ENCODE measurements around the gene ZNF605. TPM values are rescaled to one million over a fixed set of nuclear protein-coding genes. Genes with fewer than 3 reads are reported as not detected.
"Not testable (repeated sequence)": the region's sequence is repeated elsewhere in the genome, so short reads cannot be mapped to it uniquely, and the experiment has no call there.

ZNF605 gene
- total and polyA plus RNA-seq, 12 donors, result 2.7 to 16.3 (median 8.1) TPM

DNA sequence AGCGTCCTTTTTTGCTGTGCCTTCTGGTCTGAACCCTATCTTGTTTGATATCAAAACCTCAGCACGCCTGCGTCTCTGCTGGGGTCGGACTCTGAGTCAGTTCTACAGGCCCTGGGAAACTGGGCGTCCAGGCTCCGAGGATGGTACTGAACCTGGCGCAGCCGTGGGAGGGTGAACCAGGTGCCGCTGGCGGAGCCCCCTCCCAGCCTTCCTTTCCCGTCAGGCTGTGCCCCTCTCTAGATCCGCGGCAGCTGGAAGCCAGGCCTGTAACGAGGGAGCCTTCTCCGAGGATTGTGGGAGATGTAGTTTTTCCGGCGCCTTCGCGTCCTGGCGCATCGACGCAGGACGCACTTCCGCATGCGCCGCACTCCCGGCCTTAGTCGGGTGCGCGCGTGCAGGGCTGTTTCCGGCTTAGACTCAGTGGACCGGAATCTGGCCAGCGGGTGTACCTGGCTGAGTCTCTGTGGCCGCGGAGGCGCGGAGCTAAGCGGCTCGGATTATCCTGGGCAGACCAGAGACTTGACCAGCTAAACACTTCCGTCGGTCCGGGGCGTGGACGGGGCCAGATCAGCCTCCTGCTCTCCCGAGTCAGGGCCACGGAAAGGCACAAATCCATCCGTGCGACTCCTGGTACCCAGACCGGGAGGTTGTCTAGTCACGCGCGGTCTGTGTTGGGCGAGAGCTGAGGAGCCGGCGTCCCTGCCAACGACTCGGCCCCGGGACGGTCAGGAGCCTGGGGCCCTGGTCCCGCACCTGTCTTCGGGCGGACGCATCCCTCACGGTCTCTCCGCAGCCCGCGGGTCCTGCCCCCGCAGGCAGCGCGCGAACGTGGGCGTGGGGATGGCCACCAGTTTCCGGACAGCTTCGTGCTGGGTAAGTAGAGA lies 30.1 kb upstream of the ZNF605 start, which contains the start of gene ZNF26:
Gene ZNF26 (plus strand): TSS at position 367 of the 884 bp plus-strand sequence. CDS start 474 bp downstream, at position 841.
- TF ChIP-seq POLR2A (IDR thresholded peaks at IDR 0.05), result peak; percentile 30 to 67
- TF ChIP-seq, protein P1, sequence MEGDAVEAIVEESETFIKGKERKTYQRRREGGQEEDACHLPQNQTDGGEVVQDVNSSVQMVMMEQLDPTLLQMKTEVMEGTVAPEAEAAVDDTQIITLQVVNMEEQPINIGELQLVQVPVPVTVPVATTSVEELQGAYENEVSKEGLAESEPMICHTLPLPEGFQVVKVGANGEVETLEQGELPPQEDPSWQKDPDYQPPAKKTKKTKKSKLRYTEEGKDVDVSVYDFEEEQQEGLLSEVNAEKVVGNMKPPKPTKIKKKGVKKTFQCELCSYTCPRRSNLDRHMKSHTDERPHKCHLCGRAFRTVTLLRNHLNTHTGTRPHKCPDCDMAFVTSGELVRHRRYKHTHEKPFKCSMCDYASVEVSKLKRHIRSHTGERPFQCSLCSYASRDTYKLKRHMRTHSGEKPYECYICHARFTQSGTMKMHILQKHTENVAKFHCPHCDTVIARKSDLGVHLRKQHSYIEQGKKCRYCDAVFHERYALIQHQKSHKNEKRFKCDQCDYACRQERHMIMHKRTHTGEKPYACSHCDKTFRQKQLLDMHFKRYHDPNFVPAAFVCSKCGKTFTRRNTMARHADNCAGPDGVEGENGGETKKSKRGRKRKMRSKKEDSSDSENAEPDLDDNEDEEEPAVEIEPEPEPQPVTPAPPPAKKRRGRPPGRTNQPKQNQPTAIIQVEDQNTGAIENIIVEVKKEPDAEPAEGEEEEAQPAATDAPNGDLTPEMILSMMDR (IDR thresholded peaks at IDR 0.05), result no peak
- Histone ChIP-seq H3K27me3 (no peaks in the 10 kb centered on the region), H3K36me3 (replicated peaks in 1 of 2) (no peaks in the 10 kb centered on the region), H3K9me3 (replicated peaks in 1 of 3) (peaks cover 0 to 5% (median 2%) of the 10 kb centered on the region in 3 donors), H3K27ac (peak within 1 kb of the TSS; percentile 62 to 86 (median 67)), H3K4me1 (replicated peaks in 1 of 2) (peaks cover 4 to 10% of the 10 kb centered on the region in 2 donors), H3K4me3 (peak within 1 kb of the TSS; percentile 49 to 94 (median 85))
- WGBS, 4 donors, result 0 to 2% (median 0%) methylated on average over 18 to 76 of the region's 76 CpGs
- DNase-seq, result peak; percentile 89 to 95 (median 92)
- intact Hi-C loops (cut with DNase I), result no loop called here

- H3K27me3 ChIP-seq; H3K9me3 ChIP-seq (replicated peaks in 1 of 3); intact Hi-C loops (cut with DNase I); H3K36me3 ChIP-seq (replicated peaks in 1 of 2); H3K4me3 ChIP-seq; H3K4me1 ChIP-seq (replicated peaks in 1 of 2); H3K27ac ChIP-seq: not testable (repeated sequence)
- TF ChIP-seq, protein P1 (IDR thresholded peaks at IDR 0.05), result peak in 4 of 6 experiments; percentile 4 to 33 (median 18)
- peak in 5 of 7 donors; percentile 13 to 67 (median 55) for DNase-seq
- WGBS, 4 donors, result 26 to 59% (median 32%) methylated on average over 12 to 13 of the region's 13 CpGs
Observed at GRCh38 chr12:132976870-132977269, 20.8 kb upstream of the ZNF605 start.

GRCh38 chr12:132972374-132972773 lies 16.3 kb upstream of the ZNF605 start:
- Histone ChIP-seq H3K4me1 (replicated peaks in 1 of 2) (no peaks in the 10 kb centered on the region), H3K9me3 (replicated peaks in 1 of 3) (no peaks in the 10 kb centered on the region), H3K27ac (no peak overlapping the region), H3K36me3 (replicated peaks in 1 of 2) (no peaks in the 10 kb centered on the region), H3K4me3 (no peak overlapping the region), H3K27me3 (no peaks in the 10 kb centered on the region)
- intact Hi-C loops (cut with DNase I), result no loop called here
- no peak for DNase-seq
- no peak for TF ChIP-seq POLR2A (IDR thresholded peaks at IDR 0.05)
- TF ChIP-seq, protein P1 (IDR thresholded peaks at IDR 0.05), result no peak
- WGBS, 4 donors, result 68 to 71% (median 70%) methylated on average over 1 of the region's 1 CpG

- H3K4me1 ChIP-seq (replicated peaks in 1 of 2), result no peaks in the 10 kb centered on the region
- 89 to 98% (median 94%) methylated on average over 5 to 21 of the region's 21 CpGs for whole genome bisulfite sequencing, 4 donors
- H3K27me3 ChIP-seq, result no peaks in the 10 kb centered on the region
- no peak overlapping the region for H3K27ac ChIP-seq
- no peak for TF ChIP-seq POLR2A (IDR thresholded peaks at IDR 0.05)
- TF ChIP-seq, protein P1 (IDR thresholded peaks at IDR 0.05), result no peak
- DNase-seq, result peak in 1 of 7 donors; percentile 39
- H3K4me3 ChIP-seq, result no peak overlapping the region
- no peaks in the 10 kb centered on the region for H3K9me3 ChIP-seq (replicated peaks in 1 of 3)
- intact Hi-C loops (cut with DNase I), result no loop called here
- H3K36me3 ChIP-seq (replicated peaks in 1 of 2), result no peaks in the 10 kb centered on the region
Observed at GRCh38 chr12:132967736-132968135, 11.6 kb upstream of the ZNF605 start.
